A375 (cell line): ENCODE measurements around the gene VCX3A. TPM values are rescaled to one million over a fixed set of nuclear protein-coding genes. Genes with fewer than 3 reads are reported as not detected.

Experiments
- total RNA-seq: library from RNA; depleted of rRNA; stranded (reverse); fragments of >200 nt; shearing (Covaris generic); gene quantifications from 2 replicates; pipeline ENCODE4 v1.2.3, GENCODE V29; 2014; rRNA removed

VCX3A gene
- total RNA-seq: 108 and 112 TPM in 2 replicates

GRCh38 chrX:6535018-6535417, at the start of gene VCX3A:
VCX3A (minus strand) TSS chrX:6535118; CDS start chrX:6534497, 621 bp downstream.

